Heart right ventricle (tissue), 16 donors: ENCODE results near the gene ECT2L. TPM values are rescaled to one million over a fixed set of nuclear protein-coding genes. Genes with fewer than 3 reads are reported as not detected.

Source experiments
- ATAC-seq, 8 donors: fragments of 200-7000 bp; cut with Tn5 transposase; one replicate each; pipeline ENCODE4 v1.9.1; 2020; ENCODE audit warnings: mild to moderate bottlenecking in 8 of 8, moderate library complexity in 8 of 8, moderate number of reproducible peaks in 1 of 8
- DNase-seq, 2 donors: peaks; one replicate each; pipeline ENCODE4 v3.0.0-alpha.2; 2020
- H3K27ac ChIP-seq, 10 donors: fragments of 200-600 bp; sonication (generic) in 2 of 10; one replicate each; pipeline versions ENCODE4 v1.5.0 to v1.8.0; 2020 to 2022; ENCODE audit warnings: mild to moderate bottlenecking in 3 of 10
- H3K27me3 ChIP-seq, 7 donors: fragments of 200-600 bp; one replicate each; pipeline ENCODE4 v1.8.0; 2021 to 2022; ENCODE audit warnings: mild to moderate bottlenecking in 2 of 7
- H3K36me3 ChIP-seq, 9 donors: fragments of 200-600 bp; sonication (generic) in 1 of 9; one replicate each; pipeline versions ENCODE4 v1.5.0 to v1.8.0; 2020 to 2022; ENCODE audit warnings: mild to moderate bottlenecking in 2 of 9
- H3K4me1 ChIP-seq, 9 donors: fragments of 200-600 bp; sonication (generic) in 1 of 9; one replicate each; pipeline versions ENCODE4 v1.5.0 to v1.8.0; 2020 to 2022; ENCODE audit warnings: mild to moderate bottlenecking in 4 of 9
- H3K4me3 ChIP-seq, 10 donors: fragments of 200-600 bp; sonication (generic) in 2 of 10; one replicate each; pipeline versions ENCODE4 v1.5.0 to v1.8.0; 2020 to 2022; ENCODE audit warnings: mild to moderate bottlenecking in 7 of 10, moderate library complexity in 2 of 10
- H3K9me3 ChIP-seq, 11 donors: fragments of 200-600 bp in 10 of 11; sonication (generic) in 2 of 11; one replicate each; pipeline versions ENCODE4 v1.5.0 to v1.8.0; 2013 to 2022; ENCODE audit warnings: mild to moderate bottlenecking in 2 of 11, control low read depth in 1 of 11, moderate library complexity in 1 of 11
- WGBS, 2 donors: extraction: QIAGEN DNeasy Blood & Tissue Kit; methylation state at CpG; one replicate each; pipeline ENCODE4 v1.1.7; 2013; ENCODE audit warnings: inconsistent platforms in 1 of 2; 5-methylcytosine and 5-hydroxymethylcytosine counted together
- intact Hi-C, 10 donors: fragments of 100-400 bp; cut with DNase I; formaldehyde crosslinking; loops; one replicate each; pipeline versions ENCODE4 v1.11.1 to v1.14.2; 2022
- polyA plus RNA-seq, 2 donors: library from polyadenylated mRNA; stranded (reverse); fragments of 200-250 nt; gene quantifications; one replicate each; pipeline ENCODE4 v1.2.3, GENCODE V29; 2013
- total RNA-seq, 10 donors: library from RNA; stranded (reverse); fragmentation: NEBNext Ultra II Directional in 3 of 10; extraction: Animal tissue kit (Norgen Biotek cat#: 25700) in 3 of 10; gene quantifications; one replicate each; pipeline versions ENCODE4 v1.2.1 to v1.2.4, GENCODE V29; 2021 to 2023
- TF ChIP-seq, protein P1 (sequence below), 9 donors: fragments of 200-600 bp; sonication (generic) in 2 of 9; IDR thresholded peaks; one replicate each; pipeline versions ENCODE4 v1.5.0 to v1.8.0; 2021 to 2022; ENCODE audit warnings: antibody characterized with exemption in 9 of 9, mild to moderate bottlenecking in 5 of 9, moderate library complexity in 1 of 9
- donor health status: Arrhythmogenic right ventricular cardiomyopathy.
- donor health status: ischemic (EF 13 %, LVEDD 7.1; RV severe dilation, severe dysfunction).
- donor health status: healthy with polysubstance abuse.
- donor health status: DM: no; HTN: yes; CAD: no.
- donor health status: DM: no; HTN: no; CAD: no.
- donor health status: ischemic (EF 25% LVEDD 6.9; RV normal size, moderate dysfunction).
- donor health status: ischemic (EF 25% LVEDD 5.7; RV mildly dilated, moderate dysfunction).
- donor health status: healthy.
- donor health status: DM: yes; HTN: yes; CAD: no.
- donor health status: Ischemic cardiomyopathy.
- donor health status: ischemic (EF 35%, LVEDD 5.7; RV mildly dilated, moderate dysfunction).
- donor health status: nonischemic (EF 11% LVEDD 7.7; RV severe dilation, severe dysfunction).
- donor health status: DM: yes; HTN: yes; CAD: no.
- donor health status: PGD.
- donor health status: ischemic (EF 29% LVEDD 5.4; RV normal size, mild dysfunction).
- donor health status: nonischemic (EF 23%, LVEDD 6.1; RV moderate dilation, normal function).

ECT2L gene
- total and polyA plus RNA-seq, 12 donors: 0.28 to 9.9 (median 3.0) TPM

DNA sequence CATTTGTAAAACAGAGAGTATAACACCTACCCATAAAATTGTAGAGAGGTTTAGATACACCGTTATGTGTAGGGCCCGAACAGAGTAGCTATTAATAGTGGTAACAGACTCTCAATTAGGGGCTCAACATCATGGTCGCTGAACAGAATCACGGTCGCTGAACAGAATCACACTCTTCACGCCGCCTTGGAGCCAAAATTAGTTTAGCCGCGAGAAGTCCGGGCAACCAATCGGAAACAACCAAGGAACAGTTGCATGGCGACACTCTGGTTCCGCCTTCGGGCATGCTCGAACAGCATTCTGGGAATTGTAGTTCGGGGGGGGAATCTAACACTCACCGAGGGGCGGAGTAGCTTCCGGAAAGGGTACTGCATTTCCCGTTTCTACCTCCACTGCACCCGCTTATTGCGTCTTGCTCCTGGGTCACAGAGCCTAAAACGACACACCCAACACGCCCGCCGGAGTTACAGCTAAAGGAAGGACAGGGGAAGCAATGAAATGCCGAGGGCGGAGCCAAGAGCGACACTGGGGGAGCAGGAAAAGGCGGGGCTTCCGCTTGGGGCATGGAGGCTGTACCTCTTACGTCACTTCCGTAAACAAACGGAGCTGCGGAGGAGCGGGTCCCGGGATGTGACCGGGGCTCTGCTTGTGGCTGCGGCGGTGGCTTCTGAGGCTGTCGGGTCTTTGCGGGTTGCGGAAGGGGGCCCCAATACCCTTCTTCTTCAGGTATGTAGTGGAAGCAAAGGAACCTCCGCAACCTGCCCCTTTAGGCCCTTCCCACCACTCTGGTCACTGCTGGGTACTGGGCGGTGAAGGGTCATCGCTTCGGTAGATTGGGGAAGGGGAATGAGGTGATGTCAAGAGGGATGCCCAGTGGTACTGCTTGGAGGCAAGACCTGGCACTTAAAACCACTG, 22.5 kb upstream of the ECT2L start, which contains the start of gene CCDC28A:
TSS of gene CCDC28A (plus strand) at position 593 of the 915 bp plus-strand sequence. CDS start 2,352 bp downstream, outside the sequence.
- TF ChIP-seq, protein P1, sequence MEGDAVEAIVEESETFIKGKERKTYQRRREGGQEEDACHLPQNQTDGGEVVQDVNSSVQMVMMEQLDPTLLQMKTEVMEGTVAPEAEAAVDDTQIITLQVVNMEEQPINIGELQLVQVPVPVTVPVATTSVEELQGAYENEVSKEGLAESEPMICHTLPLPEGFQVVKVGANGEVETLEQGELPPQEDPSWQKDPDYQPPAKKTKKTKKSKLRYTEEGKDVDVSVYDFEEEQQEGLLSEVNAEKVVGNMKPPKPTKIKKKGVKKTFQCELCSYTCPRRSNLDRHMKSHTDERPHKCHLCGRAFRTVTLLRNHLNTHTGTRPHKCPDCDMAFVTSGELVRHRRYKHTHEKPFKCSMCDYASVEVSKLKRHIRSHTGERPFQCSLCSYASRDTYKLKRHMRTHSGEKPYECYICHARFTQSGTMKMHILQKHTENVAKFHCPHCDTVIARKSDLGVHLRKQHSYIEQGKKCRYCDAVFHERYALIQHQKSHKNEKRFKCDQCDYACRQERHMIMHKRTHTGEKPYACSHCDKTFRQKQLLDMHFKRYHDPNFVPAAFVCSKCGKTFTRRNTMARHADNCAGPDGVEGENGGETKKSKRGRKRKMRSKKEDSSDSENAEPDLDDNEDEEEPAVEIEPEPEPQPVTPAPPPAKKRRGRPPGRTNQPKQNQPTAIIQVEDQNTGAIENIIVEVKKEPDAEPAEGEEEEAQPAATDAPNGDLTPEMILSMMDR (IDR thresholded peaks at IDR 0.05): peak in 1 of 9 donors; percentile 9
- WGBS, 2 donors: 0% methylated on average over 47 of the region's 47 CpGs
- peaks cover 2 to 30% (median 22%) of the 10 kb centered on the region in 9 donors for H3K4me1 ChIP-seq
- H3K4me3 ChIP-seq: peak within 1 kb of the TSS; percentile 69 to 96 (median 84)
- H3K27me3 ChIP-seq: no peaks in the 10 kb centered on the region
- ATAC-seq: peak; percentile 97 to 99 (median 98)
- DNase-seq: peak; percentile 91 to 96
- H3K27ac ChIP-seq: peak within 1 kb of the TSS; percentile 90 to 99 (median 96)
- no peaks in the 10 kb centered on the region for H3K9me3 ChIP-seq
- intact Hi-C loops: loop anchor here in 3 of 10 donors (2.0 to 5.0 kb wide), 3 partner anchors 181 to 366 kb away; no protein-coding TSS in a partner anchor
- peaks cover 0 to 30% (median 0%) of the 10 kb centered on the region in 9 donors for H3K36me3 ChIP-seq

DNA sequence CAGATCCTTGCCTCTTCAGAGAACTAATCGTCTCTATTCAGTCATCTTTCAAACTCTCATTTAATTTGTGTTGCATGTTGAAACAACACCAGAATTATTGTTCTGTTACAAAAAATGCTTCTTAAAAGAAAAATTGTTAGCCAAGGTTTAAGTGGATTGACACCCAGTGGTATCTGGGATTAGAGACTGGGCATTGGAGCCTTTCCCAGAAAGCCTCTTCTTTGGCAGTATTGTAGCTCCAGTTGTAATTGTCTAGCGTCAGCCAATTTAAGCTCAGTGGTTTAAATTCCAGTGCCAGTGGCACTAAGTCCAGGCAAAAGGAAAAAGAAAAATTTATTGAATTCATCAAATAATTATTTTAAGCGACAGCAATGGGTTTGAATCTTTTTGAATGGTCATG, 21.5 kb upstream of the ECT2L start:
- H3K27ac ChIP-seq: peak overlapping the region in 9 of 10 donors; percentile 90 to 99 (median 95)
- peak overlapping the region; percentile 69 to 96 (median 84) for H3K4me3 ChIP-seq
- peaks cover 0 to 38% (median 0%) of the 10 kb centered on the region in 9 donors for H3K36me3 ChIP-seq
- TF ChIP-seq, protein P1 (IDR thresholded peaks at IDR 0.05): no peak
- H3K27me3 ChIP-seq: no peaks in the 10 kb centered on the region
- DNase-seq (peak in 1 of 2 donors; percentile 31), ATAC-seq (peak in 2 of 8 donors; percentile 27 to 36)
- intact Hi-C loops: loop anchor here in 2 of 10 donors (5.0 kb wide), 2 partner anchors 347 to 367 kb away; no protein-coding TSS in a partner anchor
- H3K4me1 ChIP-seq: peaks cover 2 to 30% (median 22%) of the 10 kb centered on the region in 9 donors
- H3K9me3 ChIP-seq: no peaks in the 10 kb centered on the region
- WGBS, 2 donors: 25 to 28% methylated on average over 3 of the region's 3 CpGs

DNA sequence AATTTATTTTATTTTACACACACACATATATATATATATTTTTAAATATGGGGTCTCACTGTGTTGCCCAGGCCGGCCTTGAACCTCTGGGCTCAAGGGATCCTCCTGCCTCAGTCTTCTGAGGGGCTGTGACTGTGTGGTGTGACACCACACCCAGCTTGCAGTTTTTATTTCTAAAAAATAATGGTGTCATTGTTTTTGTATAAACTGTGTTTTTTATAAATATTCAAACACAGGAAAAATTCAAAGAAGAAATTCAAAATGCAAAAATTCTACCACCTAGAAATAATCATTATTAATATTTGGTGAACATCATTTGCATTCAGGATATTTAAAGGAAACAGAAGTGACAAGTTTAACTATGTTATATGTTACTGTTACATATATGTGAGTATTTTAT, 19.2 kb upstream of the ECT2L start:
- intact Hi-C loops: no loop called here
- TF ChIP-seq, protein P1 (IDR thresholded peaks at IDR 0.05): no peak
- no peak overlapping the region for H3K27ac ChIP-seq
- no peak for ATAC-seq
- no peaks in the 10 kb centered on the region for H3K27me3 ChIP-seq
- H3K4me3 ChIP-seq: no peak overlapping the region
- 98 to 100% methylated on average over 1 of the region's 1 CpG for whole genome bisulfite sequencing, 2 donors
- H3K4me1 ChIP-seq: peaks cover 2 to 30% (median 22%) of the 10 kb centered on the region in 9 donors
- H3K9me3 ChIP-seq: no peaks in the 10 kb centered on the region
- peaks cover 0 to 61% (median 8%) of the 10 kb centered on the region in 9 donors for H3K36me3 ChIP-seq
- no peak for DNase-seq

DNA sequence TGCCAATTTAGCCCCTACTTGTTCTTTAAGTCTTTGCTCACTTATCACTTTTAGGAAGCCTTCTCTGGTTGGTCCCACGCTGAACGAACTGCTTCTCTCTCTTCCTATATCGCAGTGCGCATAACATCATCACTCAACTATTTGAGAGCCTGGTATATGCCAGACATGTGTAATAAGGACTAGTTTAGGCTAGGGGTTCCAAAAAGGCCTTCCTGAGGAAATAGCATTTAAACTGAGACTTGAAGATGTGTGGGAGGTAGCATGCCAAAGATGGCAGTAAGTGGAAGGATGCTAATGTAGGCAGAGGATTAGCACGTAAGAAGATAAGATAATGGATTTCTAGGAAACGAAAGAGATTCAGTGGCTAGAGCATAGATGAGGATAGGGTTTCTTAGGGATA, 17.6 kb upstream of the ECT2L start:
- no peaks in the 10 kb centered on the region for H3K27me3 ChIP-seq
- no peak for ATAC-seq
- peaks cover 2 to 23% (median 16%) of the 10 kb centered on the region in 9 donors for H3K4me1 ChIP-seq
- H3K9me3 ChIP-seq: no peaks in the 10 kb centered on the region
- H3K4me3 ChIP-seq: no peak overlapping the region
- 64 to 71% methylated on average over 6 of the region's 6 CpGs for WGBS, 2 donors
- H3K36me3 ChIP-seq: peaks cover 0 to 77% (median 21%) of the 10 kb centered on the region in 9 donors
- TF ChIP-seq, protein P1 (IDR thresholded peaks at IDR 0.05): no peak
- H3K27ac ChIP-seq: no peak overlapping the region
- no peak for DNase-seq
- intact Hi-C loops: no loop called here
